ENCODE results near the gene SPTBN4.

SPTBN4 gene

DNA sequence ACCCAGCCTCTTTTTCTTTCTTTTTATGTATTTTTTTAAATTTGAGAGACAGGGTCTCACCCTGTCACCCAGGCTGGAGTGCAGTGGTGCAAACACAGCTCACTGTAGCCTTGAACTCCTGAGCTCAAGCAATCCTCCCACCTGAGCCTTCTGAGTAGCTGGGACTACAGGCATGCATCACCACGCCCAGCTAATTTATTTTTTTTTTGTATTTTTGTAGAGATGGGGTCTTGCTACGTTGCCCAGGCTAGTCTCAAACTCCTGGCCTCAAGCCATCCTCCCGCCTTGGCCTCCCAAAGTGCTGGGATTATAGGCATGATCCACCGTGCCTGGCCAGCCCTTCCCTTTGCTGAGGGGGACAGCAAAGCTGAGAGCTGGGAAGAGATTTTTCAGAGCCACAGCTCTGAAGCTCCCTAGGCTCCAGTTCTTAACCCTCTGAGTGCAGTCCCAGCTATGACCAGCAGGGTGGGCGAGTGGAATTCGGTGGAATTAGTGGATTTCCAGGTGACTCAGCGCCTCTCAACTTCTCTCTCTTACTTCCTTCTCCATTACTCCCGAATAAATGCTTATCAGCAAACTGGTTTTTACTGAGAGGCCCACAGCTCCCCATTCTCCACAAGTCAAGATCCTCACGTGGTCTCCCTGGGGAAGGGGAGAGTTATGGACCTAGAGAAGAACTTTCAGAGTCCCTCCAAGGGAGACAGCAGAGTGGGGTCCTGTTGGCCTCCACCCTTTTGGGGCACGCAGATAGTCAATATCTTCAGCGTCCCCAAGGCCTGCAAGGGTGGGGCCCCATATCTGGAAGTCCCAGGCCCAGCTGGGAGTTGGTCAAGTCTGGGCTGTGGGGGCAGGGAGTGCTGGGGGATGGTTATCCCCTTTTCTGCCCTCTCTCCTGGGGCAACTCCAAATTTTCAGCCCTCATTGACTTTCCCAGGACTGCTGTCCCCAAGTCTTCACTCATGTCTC is 2.5 kb upstream of the SPTBN4 start (continued):
- TF ChIP-seq ZBTB8A (tag by site-specific recombination; IDR thresholded peaks at IDR 0.05) (peak; percentile 86), ZNF704 (tag by site-specific recombination; IDR thresholded peaks at IDR 0.05) (no peak), ZSCAN18 (tag by site-specific recombination; IDR thresholded peaks at IDR 0.05) (no peak), ZNF174 (tag by site-specific recombination; IDR thresholded peaks at IDR 0.05) (no peak), ZNF148 (tag by site-specific recombination; IDR thresholded peaks at IDR 0.05; ENCODE audit: borderline replicate concordance) (no peak), ZFP41 (tag by site-specific recombination; IDR thresholded peaks at IDR 0.05; ENCODE audit: borderline replicate concordance) (no peak), ZNF549 (tag by site-specific recombination; IDR thresholded peaks at IDR 0.05) (no peak), KLF17 (tag by site-specific recombination; IDR thresholded peaks at IDR 0.05) (no peak), ZNF19 (tag by site-specific recombination; IDR thresholded peaks at IDR 0.05; ENCODE audit: low read depth) (no peak), ZNF776 (tag by site-specific recombination; IDR thresholded peaks at IDR 0.05; ENCODE audit: borderline replicate concordance) (no peak), ZNF202 (tag by site-specific recombination; IDR thresholded peaks at IDR 0.05; ENCODE audit: borderline replicate concordance) (no peak), ZNF529 (tag by site-specific recombination; IDR thresholded peaks at IDR 0.05; ENCODE audit: insufficient replicate concordance) (no peak), ZNF843 (tag by site-specific recombination; IDR thresholded peaks at IDR 0.05) (no peak), ZNF394 (tag by site-specific recombination; IDR thresholded peaks at IDR 0.05; ENCODE audit: borderline replicate concordance) (peak; percentile 56; the same call in 1 of the 2 replicates), PATZ1 (tag by site-specific recombination; IDR thresholded peaks at IDR 0.05) (peak; percentile 80), REPIN1 (tag by site-specific recombination; IDR thresholded peaks at IDR 0.05; ENCODE audit: low read depth) (peak; percentile 17; the same call in 1 of the 2 replicates), ZNF555 (tag by site-specific recombination; conservative IDR thresholded peaks at IDR 0.05) (no peak), YY1 (tag by site-specific recombination; IDR thresholded peaks at IDR 0.05) (0 out of 2 replicates have a peak, but pooled peaks have one; percentile 23), ZNF341 (tag by site-specific recombination; IDR thresholded peaks at IDR 0.05; ENCODE audit: low read depth) (peak; percentile 26; the same call in 1 of the 2 replicates)
- TF ChIP-seq, protein P1, sequence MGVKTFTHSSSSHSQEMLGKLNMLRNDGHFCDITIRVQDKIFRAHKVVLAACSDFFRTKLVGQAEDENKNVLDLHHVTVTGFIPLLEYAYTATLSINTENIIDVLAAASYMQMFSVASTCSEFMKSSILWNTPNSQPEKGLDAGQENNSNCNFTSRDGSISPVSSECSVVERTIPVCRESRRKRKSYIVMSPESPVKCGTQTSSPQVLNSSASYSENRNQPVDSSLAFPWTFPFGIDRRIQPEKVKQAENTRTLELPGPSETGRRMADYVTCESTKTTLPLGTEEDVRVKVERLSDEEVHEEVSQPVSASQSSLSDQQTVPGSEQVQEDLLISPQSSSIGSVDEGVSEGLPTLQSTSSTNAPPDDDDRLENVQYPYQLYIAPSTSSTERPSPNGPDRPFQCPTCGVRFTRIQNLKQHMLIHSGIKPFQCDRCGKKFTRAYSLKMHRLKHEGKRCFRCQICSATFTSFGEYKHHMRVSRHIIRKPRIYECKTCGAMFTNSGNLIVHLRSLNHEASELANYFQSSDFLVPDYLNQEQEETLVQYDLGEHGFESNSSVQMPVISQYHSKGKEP (tag by site-specific recombination; IDR thresholded peaks at IDR 0.05), result 0 out of 2 replicates have a peak, but pooled peaks have one; percentile 24
- TF ChIP-seq, protein P2, sequence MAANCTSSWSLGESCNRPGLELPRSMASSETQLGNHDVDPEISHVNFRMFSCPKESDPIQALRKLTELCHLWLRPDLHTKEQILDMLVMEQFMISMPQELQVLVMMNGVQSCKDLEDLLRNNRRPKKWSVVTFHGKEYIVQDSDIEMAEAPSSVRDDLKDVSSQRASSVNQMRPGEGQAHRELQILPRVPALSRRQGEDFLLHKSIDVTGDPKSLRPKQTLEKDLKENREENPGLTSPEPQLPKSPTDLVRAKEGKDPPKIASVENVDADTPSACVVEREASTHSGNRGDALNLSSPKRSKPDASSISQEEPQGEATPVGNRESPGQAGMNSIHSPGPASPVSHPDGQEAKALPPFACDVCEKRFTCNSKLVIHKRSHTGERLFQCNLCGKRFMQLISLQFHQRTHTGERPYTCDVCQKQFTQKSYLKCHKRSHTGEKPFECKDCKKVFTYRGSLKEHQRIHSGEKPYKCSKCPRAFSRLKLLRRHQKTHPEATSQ (tag by site-specific recombination; IDR thresholded peaks at IDR 0.05), result peak; percentile 85; the same call in 1 of the 2 replicates
- TF ChIP-seq, protein P3, sequence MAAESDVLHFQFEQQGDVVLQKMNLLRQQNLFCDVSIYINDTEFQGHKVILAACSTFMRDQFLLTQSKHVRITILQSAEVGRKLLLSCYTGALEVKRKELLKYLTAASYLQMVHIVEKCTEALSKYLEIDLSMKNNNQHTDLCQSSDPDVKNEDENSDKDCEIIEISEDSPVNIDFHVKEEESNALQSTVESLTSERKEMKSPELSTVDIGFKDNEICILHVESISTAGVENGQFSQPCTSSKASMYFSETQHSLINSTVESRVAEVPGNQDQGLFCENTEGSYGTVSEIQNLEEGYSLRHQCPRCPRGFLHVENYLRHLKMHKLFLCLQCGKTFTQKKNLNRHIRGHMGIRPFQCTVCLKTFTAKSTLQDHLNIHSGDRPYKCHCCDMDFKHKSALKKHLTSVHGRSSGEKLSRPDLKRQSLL (tag by site-specific recombination; IDR thresholded peaks at IDR 0.05), result peak; percentile 72; the same call in 1 of the 2 replicates

Data from HEK293 (cell line).